Thoracic aorta (tissue), 2 donors: Measurements from ENCODE around the gene GPR107. TPM values are rescaled to one million over a fixed set of nuclear protein-coding genes. Genes with fewer than 3 reads are reported as not detected.
A peak's percentile ranks its signal among the peaks of the same experiment; 100 is the strongest.

Source experiments
- ATAC-seq: fragments of 150-250 bp; one replicate; pipeline ENCODE4 v1.8.0; 2017; ENCODE audit warnings: low read depth; ENCODE audit not compliant: insufficient number of reproducible peaks, low FRiP score
- DNase-seq: peaks from one replicate; pipeline ENCODE4 v3.0.0-alpha.2; 2020; ENCODE audit warnings: low spot score
- H3K27ac ChIP-seq, 2 donors: fragments of 200-600 bp; sonication (generic); 1 replicate in 1 of 2; 2 replicates in 1 of 2; pipeline ENCODE4 v1.5.1; 2016; ENCODE audit warnings: mild to moderate bottlenecking in 2 of 2, moderate library complexity in 2 of 2
- H3K27me3 ChIP-seq: fragments of 200-600 bp; sonication (generic); replicated peaks from 2 replicates; pipeline ENCODE4 v1.6.0; 2016; ENCODE audit warnings: mild to moderate bottlenecking; ENCODE audit not compliant: insufficient read depth
- H3K36me3 ChIP-seq: fragments of 200-600 bp; sonication (generic); one replicate; pipeline ENCODE4 v1.5.1; 2016
- H3K4me1 ChIP-seq, 2 donors: fragments of 200-600 bp; sonication (generic); 1 replicate in 1 of 2; 2 replicates in 1 of 2; pipeline versions ENCODE4 v1.5.1 to v1.6.0; 2016; ENCODE audit warnings: low read depth in 2 of 2, mild to moderate bottlenecking in 1 of 2; ENCODE audit not compliant: control insufficient read depth in 1 of 2
- H3K4me3 ChIP-seq: fragments of 200-600 bp; sonication (generic); 2 replicates; pipeline ENCODE4 v1.5.1; 2016; ENCODE audit warnings: mild to moderate bottlenecking
- H3K9me3 ChIP-seq: fragments of 200-600 bp; sonication (generic); 2 replicates; pipeline ENCODE4 v1.5.1; 2016
- total RNA-seq, 2 donors: library from RNA; depleted of rRNA; stranded (reverse); fragments of >200 nt; gene quantifications; one replicate each; pipeline versions ENCODE4 v1.1.0 to v1.2.3, GENCODE V29; 2016
- TF ChIP-seq, protein P1 (sequence below): fragments of 200-600 bp; sonication (generic); IDR thresholded peaks from one replicate; pipeline ENCODE4 v1.5.1; 2019; ENCODE audit warnings: antibody characterized with exemption

Gene GPR107
- total RNA-seq, 2 donors from 2014 or later = 47.5 to 51.9 TPM

DNA sequence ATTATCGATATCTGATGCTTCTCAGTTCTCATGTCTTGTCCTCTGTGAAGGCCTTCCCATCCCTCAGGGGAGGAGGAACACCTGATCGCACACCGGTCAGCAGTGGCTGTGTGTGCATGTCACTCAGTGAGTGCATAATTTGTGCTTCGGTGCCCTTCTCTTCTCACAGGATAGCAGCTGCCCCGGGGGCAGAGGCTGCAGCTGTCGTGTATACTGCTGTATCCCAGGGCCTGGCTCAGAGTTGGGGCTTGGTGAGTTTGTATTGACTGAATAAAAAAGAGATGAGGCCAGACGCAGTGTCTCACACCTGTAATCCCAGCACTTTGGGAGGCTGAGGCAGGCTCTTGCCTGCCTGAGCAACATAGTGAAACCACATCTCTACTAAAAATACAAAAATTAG is 68.8 kb downstream of the GPR107 start:
- H3K9me3 ChIP-seq = no peaks in the 10 kb centered on the region
- H3K4me1 ChIP-seq = peaks cover 5 to 24% of the 10 kb centered on the region in 2 donors
- H3K27ac ChIP-seq = no peak overlapping the region
- no peaks in the 10 kb centered on the region for H3K27me3 ChIP-seq
- TF ChIP-seq, protein P1, sequence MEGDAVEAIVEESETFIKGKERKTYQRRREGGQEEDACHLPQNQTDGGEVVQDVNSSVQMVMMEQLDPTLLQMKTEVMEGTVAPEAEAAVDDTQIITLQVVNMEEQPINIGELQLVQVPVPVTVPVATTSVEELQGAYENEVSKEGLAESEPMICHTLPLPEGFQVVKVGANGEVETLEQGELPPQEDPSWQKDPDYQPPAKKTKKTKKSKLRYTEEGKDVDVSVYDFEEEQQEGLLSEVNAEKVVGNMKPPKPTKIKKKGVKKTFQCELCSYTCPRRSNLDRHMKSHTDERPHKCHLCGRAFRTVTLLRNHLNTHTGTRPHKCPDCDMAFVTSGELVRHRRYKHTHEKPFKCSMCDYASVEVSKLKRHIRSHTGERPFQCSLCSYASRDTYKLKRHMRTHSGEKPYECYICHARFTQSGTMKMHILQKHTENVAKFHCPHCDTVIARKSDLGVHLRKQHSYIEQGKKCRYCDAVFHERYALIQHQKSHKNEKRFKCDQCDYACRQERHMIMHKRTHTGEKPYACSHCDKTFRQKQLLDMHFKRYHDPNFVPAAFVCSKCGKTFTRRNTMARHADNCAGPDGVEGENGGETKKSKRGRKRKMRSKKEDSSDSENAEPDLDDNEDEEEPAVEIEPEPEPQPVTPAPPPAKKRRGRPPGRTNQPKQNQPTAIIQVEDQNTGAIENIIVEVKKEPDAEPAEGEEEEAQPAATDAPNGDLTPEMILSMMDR = no peak
- ATAC-seq = no peak
- no peak for DNase-seq
- H3K4me3 ChIP-seq = no peak overlapping the region
- peaks cover 3% of the 10 kb centered on the region for H3K36me3 ChIP-seq

DNA sequence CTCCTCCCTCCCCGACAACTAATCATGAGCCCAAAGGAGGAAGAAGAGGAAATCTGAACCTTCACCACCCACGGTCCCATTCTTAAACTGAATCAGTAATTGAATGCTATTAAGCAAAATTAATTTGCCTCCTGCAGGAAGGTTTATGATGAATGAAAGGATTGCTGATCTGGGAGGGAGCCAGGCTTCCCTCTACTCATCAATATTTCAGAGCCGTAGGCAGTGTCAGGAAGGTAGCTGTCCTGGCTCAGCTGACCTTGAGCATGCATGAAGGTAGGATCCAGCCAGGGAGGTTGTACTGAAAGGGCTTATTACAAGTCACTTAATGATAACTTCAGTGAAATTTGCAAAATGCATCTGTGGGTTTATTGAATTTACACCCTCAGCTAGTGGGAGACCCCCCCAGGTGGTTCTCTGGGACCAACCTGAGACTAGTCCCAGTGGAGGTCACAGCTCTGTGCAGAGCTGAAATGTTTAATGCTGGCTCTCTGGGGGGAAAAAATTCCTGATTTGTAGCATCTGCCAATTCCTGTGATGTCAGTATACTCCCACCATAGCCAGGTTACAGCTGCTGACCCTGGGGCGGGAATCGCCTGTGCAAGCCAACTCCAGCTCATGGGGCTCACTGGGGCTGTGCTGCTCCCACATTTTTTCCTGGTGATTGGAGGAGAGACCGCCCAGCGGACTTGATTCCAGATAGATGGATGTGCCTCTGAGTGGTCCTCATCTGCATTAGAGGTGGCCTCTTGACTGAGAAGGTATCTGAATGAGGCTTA is 70.6 kb downstream of the GPR107 start:
- H3K9me3 ChIP-seq = no peaks in the 10 kb centered on the region
- DNase-seq = no peak
- no peak for ATAC-seq
- no peak overlapping the region for H3K27ac ChIP-seq
- H3K36me3 ChIP-seq = peaks cover 18% of the 10 kb centered on the region
- H3K4me3 ChIP-seq = no peak overlapping the region
- TF ChIP-seq, protein P1 = no peak
- H3K27me3 ChIP-seq = no peaks in the 10 kb centered on the region
- H3K4me1 ChIP-seq = peaks cover 0 to 6% of the 10 kb centered on the region in 2 donors

DNA sequence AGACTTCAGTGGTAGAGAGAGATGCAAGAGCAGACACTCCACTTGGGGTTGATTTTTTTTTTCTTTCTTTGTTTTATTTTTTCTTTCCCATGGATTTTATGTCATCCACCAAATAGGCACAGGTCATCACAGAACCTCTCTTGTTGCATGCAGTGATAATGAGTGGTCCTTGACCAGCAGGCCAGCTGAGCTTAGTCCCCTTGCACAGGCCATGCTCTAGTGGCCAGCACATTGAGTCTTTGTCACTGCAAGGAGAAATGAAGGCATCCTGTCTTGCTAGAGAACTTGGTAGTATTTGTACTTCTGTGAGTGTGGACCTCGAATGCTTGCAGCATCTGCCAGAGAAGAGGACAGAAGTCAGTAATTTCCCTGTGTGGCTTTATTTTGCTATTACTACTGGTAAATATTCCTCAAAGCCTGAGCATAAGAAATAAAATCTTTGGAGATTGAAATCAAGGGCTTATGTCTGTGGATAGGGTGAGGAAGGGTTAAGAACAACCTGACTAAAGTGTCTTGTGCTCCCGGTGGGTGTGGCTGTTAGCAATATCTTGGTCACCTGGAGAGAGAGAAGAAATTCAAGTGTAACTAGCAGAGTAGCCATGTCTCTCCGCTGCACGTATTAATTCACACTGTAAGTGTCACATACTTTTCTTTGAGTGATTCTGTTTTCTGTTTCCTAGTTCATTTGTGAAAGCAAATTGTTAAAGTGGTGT is 73.2 kb downstream of the GPR107 start:
- H3K27me3 ChIP-seq = no peaks in the 10 kb centered on the region
- peaks cover 27% of the 10 kb centered on the region for H3K36me3 ChIP-seq

DNA sequence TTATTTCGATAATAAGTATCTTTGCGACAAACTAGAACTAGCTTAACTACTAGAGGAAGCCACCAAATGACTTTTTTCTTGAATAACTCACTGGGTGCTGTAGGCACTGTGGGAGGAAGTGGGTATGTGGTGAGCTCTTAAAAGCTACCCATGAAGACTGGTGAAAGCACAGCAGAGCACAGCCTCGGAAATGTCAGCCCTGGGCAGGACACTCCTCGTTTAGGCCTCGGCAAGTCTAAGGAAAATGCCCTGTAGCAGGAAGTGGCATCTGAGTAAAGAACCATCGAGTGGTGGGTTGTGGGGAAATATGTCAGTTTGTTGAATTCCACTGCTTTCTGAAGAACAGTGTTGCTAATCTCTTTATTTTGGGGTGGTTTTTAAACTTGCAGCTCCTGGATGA is 74.5 kb downstream of the GPR107 start:
- Histone ChIP-seq H3K27ac (peak overlapping the region in 1 of 2 donors; percentile 32), H3K36me3 (peaks cover 26% of the 10 kb centered on the region), H3K9me3 (no peaks in the 10 kb centered on the region), H3K27me3 (no peaks in the 10 kb centered on the region), H3K4me3 (no peak overlapping the region), H3K4me1 (no peaks in the 10 kb centered on the region)
- no peak for DNase-seq
- TF ChIP-seq, protein P1 = no peak
- no peak for ATAC-seq

More for the DNA sequence above, 73.2 kb downstream of the GPR107 start:
- Histone ChIP-seq H3K27ac (no peak overlapping the region), H3K4me1 (no peaks in the 10 kb centered on the region), H3K9me3 (no peaks in the 10 kb centered on the region), H3K4me3 (no peak overlapping the region)
- no peak for DNase-seq
- TF ChIP-seq, protein P1 = no peak
- no peak for ATAC-seq

DNA sequence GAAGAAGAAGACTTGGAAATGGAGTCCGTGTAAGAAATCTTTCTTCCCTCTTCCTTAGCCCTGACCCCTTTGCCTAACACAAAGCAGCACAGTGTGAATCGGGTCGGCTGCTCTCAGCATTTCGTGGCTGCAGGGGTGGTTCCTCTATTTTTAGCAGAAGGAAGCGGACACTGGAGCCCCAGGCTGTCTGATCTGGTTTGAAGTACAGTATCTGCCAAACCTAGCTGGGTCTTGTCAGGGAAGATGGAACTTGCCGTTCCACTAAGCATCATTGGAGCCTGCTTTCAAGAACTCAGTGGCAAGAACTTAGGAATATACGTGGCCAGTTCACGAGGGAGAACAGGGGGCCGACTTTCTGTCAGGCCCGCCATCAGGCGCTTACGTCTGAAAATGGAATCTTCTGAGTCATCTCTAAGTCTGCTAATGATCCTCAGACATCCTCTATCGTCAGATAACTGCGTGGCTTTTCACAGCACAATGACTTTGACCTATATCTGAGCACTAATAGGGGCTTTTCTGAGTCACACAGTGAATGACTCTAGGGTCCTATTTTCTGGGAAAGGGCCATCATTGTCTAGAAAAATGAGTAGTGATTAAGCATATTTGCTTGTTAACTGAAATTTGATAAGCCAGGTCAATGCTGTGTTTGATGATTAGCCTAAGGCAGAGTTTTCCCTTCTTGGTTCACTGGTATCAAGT is 75.2 kb downstream of the GPR107 start:
- ATAC-seq (no peak), DNase-seq (no peak)
- Histone ChIP-seq H3K4me3 (no peak overlapping the region), H3K27me3 (no peaks in the 10 kb centered on the region), H3K4me1 (no peaks in the 10 kb centered on the region), H3K27ac (peak overlapping the region in 1 of 2 donors; percentile 32), H3K9me3 (no peaks in the 10 kb centered on the region), H3K36me3 (peaks cover 26% of the 10 kb centered on the region)
- TF ChIP-seq, protein P1 = no peak
